Measurements from ENCODE around the gene LIME1. TPM values are rescaled to one million over a fixed set of nuclear protein-coding genes. Genes with fewer than 3 reads are reported as not detected.

Gene LIME1
- total and polyA plus RNA-seq, 4 donors, result 21.2 to 69.0 (median 51.6) TPM

DNA sequence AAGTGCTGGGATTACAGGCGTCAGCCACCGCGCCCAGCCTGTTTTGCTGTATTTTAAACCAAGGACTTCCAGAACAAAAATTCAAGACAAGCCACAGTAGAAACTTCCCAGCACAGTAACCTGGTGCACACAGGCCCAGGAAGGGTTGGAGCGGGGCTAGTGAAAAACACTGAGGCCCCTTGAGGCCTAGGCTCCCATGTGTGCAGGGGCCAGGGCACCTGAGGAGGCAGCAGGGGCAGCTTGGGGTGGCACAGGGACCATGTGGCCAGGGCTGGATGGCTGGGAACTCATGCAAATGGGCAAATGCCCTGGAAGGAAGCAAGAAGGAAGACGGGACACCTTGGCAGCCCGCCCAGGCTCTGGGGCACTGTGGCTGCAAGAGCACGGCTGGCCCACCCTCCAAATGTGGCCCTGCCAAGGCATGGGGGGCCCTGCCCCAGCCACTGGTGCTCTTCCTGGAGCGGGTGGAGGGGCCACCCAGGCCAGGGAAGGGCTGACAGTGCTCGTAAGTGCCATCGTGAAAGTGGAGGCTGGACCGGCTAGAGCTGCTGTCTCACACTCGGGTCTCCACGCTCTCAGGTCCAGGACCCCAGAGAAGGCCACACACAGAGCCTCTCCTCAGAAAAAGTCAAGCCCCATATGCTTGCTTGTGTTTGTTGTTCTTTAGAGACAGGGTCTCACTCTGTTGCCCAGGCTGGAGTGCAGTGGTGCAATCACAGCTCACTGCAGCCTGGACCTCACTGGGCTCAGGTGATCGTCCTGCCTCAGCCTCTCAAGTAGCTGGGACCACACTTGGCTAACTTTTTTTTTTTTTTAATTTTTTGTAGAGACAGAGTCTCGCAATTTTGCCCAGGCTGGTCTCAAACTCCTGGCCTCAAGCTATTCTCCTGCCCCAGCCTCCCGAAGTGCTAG lies 13.4 kb downstream of the LIME1 start:
- WGBS, result 91% methylated on average over 16 of the region's 16 CpGs
- Histone ChIP-seq H3K4me3 (ENCODE audit: low read depth in 1 of 3, low read length in 3 of 3) (no peak overlapping the region), H3K9ac (ENCODE audit: low read depth in 1 of 2, low read length in 2 of 2) (no peak overlapping the region), H3K9me3 (ENCODE audit: control insufficient read depth in 4 of 4, low read length in 3 of 4) (no peaks in the 10 kb centered on the region), H3K27ac (ENCODE audit: low read depth in 1 of 2, low read length in 2 of 2) (no peak overlapping the region), H3K36me3 (ENCODE audit: control insufficient read depth in 4 of 4, insufficient read depth in 3 of 4, low read depth in 1 of 4, low read length in 3 of 4) (no peaks in the 10 kb centered on the region), H3K27me3 (ENCODE audit: control insufficient read depth in 4 of 4, insufficient read depth in 4 of 4, low read length in 3 of 4) (no peaks in the 10 kb centered on the region), H3K4me1 (ENCODE audit: control insufficient read depth in 4 of 4, insufficient read depth in 4 of 4, low read length in 3 of 4) (no peaks in the 10 kb centered on the region)
- TF ChIP-seq YY1 (IDR thresholded peaks at IDR 0.05) (no peak), FOXA2 (IDR thresholded peaks at IDR 0.05) (no peak), MAX (IDR thresholded peaks at IDR 0.05) (no peak), TAF1 (conservative IDR thresholded peaks at IDR 0.05) (no peak), ATF3 (IDR thresholded peaks at IDR 0.05) (no peak), SP1 (IDR thresholded peaks at IDR 0.05) (no peak), HNF4G (IDR thresholded peaks at IDR 0.05) (no peak), HNF4A (conservative IDR thresholded peaks at IDR 0.05) (no peak), RXRA (IDR thresholded peaks at IDR 0.05) (no peak), NR2F2 (IDR thresholded peaks at IDR 0.05) (no peak), JUND (IDR thresholded peaks at IDR 0.05) (no peak), GABPA (IDR thresholded peaks at IDR 0.05 in 1 of 2, conservative IDR thresholded peaks at IDR 0.05 in 1 of 2) (no peak), EGR1 (IDR thresholded peaks at IDR 0.05; ENCODE audit: low read depth in 2 of 2) (no peak), FOXA1 (IDR thresholded peaks at IDR 0.05) (no peak), RAD21 (IDR thresholded peaks at IDR 0.05) (no peak)
- TF ChIP-seq, protein P1, sequence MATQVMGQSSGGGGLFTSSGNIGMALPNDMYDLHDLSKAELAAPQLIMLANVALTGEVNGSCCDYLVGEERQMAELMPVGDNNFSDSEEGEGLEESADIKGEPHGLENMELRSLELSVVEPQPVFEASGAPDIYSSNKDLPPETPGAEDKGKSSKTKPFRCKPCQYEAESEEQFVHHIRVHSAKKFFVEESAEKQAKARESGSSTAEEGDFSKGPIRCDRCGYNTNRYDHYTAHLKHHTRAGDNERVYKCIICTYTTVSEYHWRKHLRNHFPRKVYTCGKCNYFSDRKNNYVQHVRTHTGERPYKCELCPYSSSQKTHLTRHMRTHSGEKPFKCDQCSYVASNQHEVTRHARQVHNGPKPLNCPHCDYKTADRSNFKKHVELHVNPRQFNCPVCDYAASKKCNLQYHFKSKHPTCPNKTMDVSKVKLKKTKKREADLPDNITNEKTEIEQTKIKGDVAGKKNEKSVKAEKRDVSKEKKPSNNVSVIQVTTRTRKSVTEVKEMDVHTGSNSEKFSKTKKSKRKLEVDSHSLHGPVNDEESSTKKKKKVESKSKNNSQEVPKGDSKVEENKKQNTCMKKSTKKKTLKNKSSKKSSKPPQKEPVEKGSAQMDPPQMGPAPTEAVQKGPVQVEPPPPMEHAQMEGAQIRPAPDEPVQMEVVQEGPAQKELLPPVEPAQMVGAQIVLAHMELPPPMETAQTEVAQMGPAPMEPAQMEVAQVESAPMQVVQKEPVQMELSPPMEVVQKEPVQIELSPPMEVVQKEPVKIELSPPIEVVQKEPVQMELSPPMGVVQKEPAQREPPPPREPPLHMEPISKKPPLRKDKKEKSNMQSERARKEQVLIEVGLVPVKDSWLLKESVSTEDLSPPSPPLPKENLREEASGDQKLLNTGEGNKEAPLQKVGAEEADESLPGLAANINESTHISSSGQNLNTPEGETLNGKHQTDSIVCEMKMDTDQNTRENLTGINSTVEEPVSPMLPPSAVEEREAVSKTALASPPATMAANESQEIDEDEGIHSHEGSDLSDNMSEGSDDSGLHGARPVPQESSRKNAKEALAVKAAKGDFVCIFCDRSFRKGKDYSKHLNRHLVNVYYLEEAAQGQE (IDR thresholded peaks at IDR 0.05), result no peak
- TF ChIP-seq, protein P2, sequence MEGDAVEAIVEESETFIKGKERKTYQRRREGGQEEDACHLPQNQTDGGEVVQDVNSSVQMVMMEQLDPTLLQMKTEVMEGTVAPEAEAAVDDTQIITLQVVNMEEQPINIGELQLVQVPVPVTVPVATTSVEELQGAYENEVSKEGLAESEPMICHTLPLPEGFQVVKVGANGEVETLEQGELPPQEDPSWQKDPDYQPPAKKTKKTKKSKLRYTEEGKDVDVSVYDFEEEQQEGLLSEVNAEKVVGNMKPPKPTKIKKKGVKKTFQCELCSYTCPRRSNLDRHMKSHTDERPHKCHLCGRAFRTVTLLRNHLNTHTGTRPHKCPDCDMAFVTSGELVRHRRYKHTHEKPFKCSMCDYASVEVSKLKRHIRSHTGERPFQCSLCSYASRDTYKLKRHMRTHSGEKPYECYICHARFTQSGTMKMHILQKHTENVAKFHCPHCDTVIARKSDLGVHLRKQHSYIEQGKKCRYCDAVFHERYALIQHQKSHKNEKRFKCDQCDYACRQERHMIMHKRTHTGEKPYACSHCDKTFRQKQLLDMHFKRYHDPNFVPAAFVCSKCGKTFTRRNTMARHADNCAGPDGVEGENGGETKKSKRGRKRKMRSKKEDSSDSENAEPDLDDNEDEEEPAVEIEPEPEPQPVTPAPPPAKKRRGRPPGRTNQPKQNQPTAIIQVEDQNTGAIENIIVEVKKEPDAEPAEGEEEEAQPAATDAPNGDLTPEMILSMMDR (IDR thresholded peaks at IDR 0.05; ENCODE audit: low read depth, low read length, missing input control), result no peak
- TF ChIP-seq, protein P3, sequence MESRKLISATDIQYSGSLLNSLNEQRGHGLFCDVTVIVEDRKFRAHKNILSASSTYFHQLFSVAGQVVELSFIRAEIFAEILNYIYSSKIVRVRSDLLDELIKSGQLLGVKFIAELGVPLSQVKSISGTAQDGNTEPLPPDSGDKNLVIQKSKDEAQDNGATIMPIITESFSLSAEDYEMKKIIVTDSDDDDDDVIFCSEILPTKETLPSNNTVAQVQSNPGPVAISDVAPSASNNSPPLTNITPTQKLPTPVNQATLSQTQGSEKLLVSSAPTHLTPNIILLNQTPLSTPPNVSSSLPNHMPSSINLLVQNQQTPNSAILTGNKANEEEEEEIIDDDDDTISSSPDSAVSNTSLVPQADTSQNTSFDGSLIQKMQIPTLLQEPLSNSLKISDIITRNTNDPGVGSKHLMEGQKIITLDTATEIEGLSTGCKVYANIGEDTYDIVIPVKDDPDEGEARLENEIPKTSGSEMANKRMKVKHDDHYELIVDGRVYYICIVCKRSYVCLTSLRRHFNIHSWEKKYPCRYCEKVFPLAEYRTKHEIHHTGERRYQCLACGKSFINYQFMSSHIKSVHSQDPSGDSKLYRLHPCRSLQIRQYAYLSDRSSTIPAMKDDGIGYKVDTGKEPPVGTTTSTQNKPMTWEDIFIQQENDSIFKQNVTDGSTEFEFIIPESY (IDR thresholded peaks at IDR 0.05), result no peak
- no peak for DNase-seq (ENCODE audit: low spot score)

Measured in liver (tissue), 9 donors.